ENCODE measurements around the gene KLF3.

GRCh38 chr4:38717604-38718003, 53.6 kb downstream of the KLF3 start:
- TF ChIP-seq CTCF (IDR thresholded peaks at IDR 0.05) (no peak), KAT7 (CRISPR knock-in tag; IDR thresholded peaks at IDR 0.05; ENCODE audit: borderline replicate concordance) (no peak), ZBTB21 (CRISPR knock-in tag; IDR thresholded peaks at IDR 0.05; ENCODE audit: borderline replicate concordance) (no peak), ATF3 (CRISPR knock-in tag; conservative IDR thresholded peaks at IDR 0.05) (no peak), ZMAT4 (CRISPR knock-in tag; IDR thresholded peaks at IDR 0.05) (no peak), RELA (CRISPR knock-in tag; IDR thresholded peaks at IDR 0.05; ENCODE audit: borderline replicate concordance) (no peak)

Data from WTC11 (cell line).